ENCODE measurements around the gene PKHD1. TPM values are rescaled to one million over a fixed set of nuclear protein-coding genes. Genes with fewer than 3 reads are reported as not detected.

PKHD1 gene
- total RNA-seq, 2 donors from 2014 or later: 0.20 TPM

- 77 to 82% methylated on average over 3 to 4 of the region's 4 CpGs for WGBS, 2 experiments (ENCODE audit: insufficient coverage in 1 of 2, insufficient read length in 1 of 2)
- Mint-ChIP-seq H3K9me3 (no peaks in the 10 kb centered on the region), H3K36me3 (ENCODE audit: low read depth) (no peaks in the 10 kb centered on the region), H3K27me3 (ENCODE audit: insufficient read depth) (no peaks in the 10 kb centered on the region), H3K4me3 (no peak overlapping the region), H3K27ac (no peak overlapping the region), H3K4me1 (peaks cover 7% of the 10 kb centered on the region)
- Histone ChIP-seq H3K4me1 (ENCODE audit: control insufficient read depth, insufficient read depth, low read length) (no peaks in the 10 kb centered on the region), H3K36me3 (ENCODE audit: control insufficient read depth, insufficient read depth, low read length) (no peaks in the 10 kb centered on the region), H3K27ac (ENCODE audit: low read depth, low read length) (no peak overlapping the region), H3K9me3 (ENCODE audit: control insufficient read depth, low read length) (peaks cover 7% of the 10 kb centered on the region), H3K27me3 (ENCODE audit: control insufficient read depth, insufficient read depth, low read length, poor library complexity, severe bottlenecking) (no peaks in the 10 kb centered on the region), H3K4me3 (ENCODE audit: low read length) (no peak overlapping the region), H3K9ac (ENCODE audit: extremely low read depth, low read length, poor library complexity, severe bottlenecking) (no peak overlapping the region)
- TF ChIP-seq, protein P1, sequence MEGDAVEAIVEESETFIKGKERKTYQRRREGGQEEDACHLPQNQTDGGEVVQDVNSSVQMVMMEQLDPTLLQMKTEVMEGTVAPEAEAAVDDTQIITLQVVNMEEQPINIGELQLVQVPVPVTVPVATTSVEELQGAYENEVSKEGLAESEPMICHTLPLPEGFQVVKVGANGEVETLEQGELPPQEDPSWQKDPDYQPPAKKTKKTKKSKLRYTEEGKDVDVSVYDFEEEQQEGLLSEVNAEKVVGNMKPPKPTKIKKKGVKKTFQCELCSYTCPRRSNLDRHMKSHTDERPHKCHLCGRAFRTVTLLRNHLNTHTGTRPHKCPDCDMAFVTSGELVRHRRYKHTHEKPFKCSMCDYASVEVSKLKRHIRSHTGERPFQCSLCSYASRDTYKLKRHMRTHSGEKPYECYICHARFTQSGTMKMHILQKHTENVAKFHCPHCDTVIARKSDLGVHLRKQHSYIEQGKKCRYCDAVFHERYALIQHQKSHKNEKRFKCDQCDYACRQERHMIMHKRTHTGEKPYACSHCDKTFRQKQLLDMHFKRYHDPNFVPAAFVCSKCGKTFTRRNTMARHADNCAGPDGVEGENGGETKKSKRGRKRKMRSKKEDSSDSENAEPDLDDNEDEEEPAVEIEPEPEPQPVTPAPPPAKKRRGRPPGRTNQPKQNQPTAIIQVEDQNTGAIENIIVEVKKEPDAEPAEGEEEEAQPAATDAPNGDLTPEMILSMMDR (conservative IDR thresholded peaks at IDR 0.05): no peak
- no peak for DNase-seq
Observed at GRCh38 chr6:52127957-52128356, 40.5 kb upstream of the PKHD1 start.

- Histone ChIP-seq H3K27ac (ENCODE audit: low read depth, low read length) (no peak overlapping the region), H3K27me3 (ENCODE audit: control insufficient read depth, insufficient read depth, low read length, poor library complexity, severe bottlenecking) (no peaks in the 10 kb centered on the region), H3K36me3 (ENCODE audit: control insufficient read depth, insufficient read depth, low read length) (no peaks in the 10 kb centered on the region), H3K4me3 (ENCODE audit: low read length) (no peak overlapping the region), H3K9me3 (ENCODE audit: control insufficient read depth, low read length) (peaks cover 7% of the 10 kb centered on the region), H3K9ac (ENCODE audit: extremely low read depth, low read length, poor library complexity, severe bottlenecking) (no peak overlapping the region), H3K4me1 (ENCODE audit: control insufficient read depth, insufficient read depth, low read length) (no peaks in the 10 kb centered on the region)
- Mint-ChIP-seq H3K27me3 (ENCODE audit: insufficient read depth) (no peaks in the 10 kb centered on the region), H3K4me1 (peaks cover 7% of the 10 kb centered on the region), H3K4me3 (no peak overlapping the region), H3K36me3 (ENCODE audit: low read depth) (no peaks in the 10 kb centered on the region), H3K27ac (no peak overlapping the region), H3K9me3 (no peaks in the 10 kb centered on the region)
- no peak for DNase-seq
- TF ChIP-seq, protein P1 (conservative IDR thresholded peaks at IDR 0.05): no peak
Observed at GRCh38 chr6:52126231-52126630, 38.8 kb upstream of the PKHD1 start.

DNA sequence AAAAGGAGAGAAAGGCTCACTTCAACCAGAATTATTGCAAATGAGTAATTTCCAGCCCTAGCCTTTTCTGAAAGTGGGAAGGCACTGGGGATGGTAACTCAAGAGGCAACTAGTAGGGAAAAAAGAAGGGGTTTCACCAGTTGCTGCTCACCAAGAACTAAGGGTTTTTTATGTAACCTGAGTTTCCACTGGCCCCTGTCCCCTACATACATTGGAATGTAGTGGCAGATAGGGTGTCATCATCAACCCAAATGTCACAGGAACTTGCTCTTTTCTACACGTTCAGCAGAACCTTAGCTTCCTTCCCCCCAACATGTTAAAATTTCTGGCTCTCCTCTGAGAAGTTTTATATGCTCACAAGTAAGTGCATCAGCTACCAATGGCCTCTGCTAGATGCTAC, 38.2 kb upstream of the PKHD1 start:
- Mint-ChIP-seq H3K27ac (no peak overlapping the region), H3K9me3 (peaks cover 2% of the 10 kb centered on the region), H3K27me3 (ENCODE audit: insufficient read depth) (no peaks in the 10 kb centered on the region), H3K4me3 (no peak overlapping the region), H3K36me3 (ENCODE audit: low read depth) (no peaks in the 10 kb centered on the region), H3K4me1 (peaks cover 7% of the 10 kb centered on the region)
- Histone ChIP-seq H3K9me3 (ENCODE audit: control insufficient read depth, low read length) (peaks cover 7% of the 10 kb centered on the region), H3K27ac (ENCODE audit: low read depth, low read length) (no peak overlapping the region), H3K4me3 (ENCODE audit: low read length) (no peak overlapping the region), H3K27me3 (ENCODE audit: control insufficient read depth, insufficient read depth, low read length, poor library complexity, severe bottlenecking) (no peaks in the 10 kb centered on the region), H3K4me1 (ENCODE audit: control insufficient read depth, insufficient read depth, low read length) (no peaks in the 10 kb centered on the region), H3K9ac (ENCODE audit: extremely low read depth, low read length, poor library complexity, severe bottlenecking) (no peak overlapping the region), H3K36me3 (ENCODE audit: control insufficient read depth, insufficient read depth, low read length) (no peaks in the 10 kb centered on the region)
- TF ChIP-seq, protein P1 (conservative IDR thresholded peaks at IDR 0.05): no peak
- DNase-seq: no peak
- 50 to 86% methylated on average over 1 of the region's 1 CpG for WGBS, 2 experiments (ENCODE audit: insufficient coverage in 1 of 2, insufficient read length in 1 of 2)
